ENCODE results near the gene PANK1.

DNA sequence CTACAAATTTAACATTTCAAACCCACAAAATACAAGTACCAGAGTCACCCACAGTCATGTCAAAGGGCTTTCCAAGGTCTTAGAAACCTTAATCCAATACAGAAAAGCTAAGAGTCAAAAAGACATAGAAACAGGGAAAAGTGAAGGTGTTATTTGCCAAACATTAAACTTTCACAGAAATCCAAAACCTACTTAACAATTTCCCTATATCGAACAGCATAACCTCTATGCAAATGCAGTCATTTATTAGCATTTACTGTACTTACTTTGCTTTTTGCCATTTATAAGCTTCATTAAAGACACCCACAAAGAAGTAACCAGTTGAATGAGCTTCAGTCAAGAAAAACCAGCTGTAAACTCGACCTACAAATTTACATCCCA is 1.6 kb downstream of the PANK1 start:
- TF ChIP-seq CTCF (conservative IDR thresholded peaks at IDR 0.05): no peak
- no peak for TF ChIP-seq EZH2 (IDR thresholded peaks at IDR 0.05; ENCODE audit: low read depth)

Measured in PC-9 (cell line).